HepG2 (cell line): Measurements from ENCODE around the gene TFG. TPM values are rescaled to one million over a fixed set of nuclear protein-coding genes. Genes with fewer than 3 reads are reported as not detected.
A peak's percentile ranks its signal among the peaks of the same experiment; 100 is the strongest.

ENCODE experiments used
- AGO2 ChIP-seq: fragments of 200-400 bp; formaldehyde crosslinking; optimal IDR thresholded peaks from 2 replicates; pipeline ENCODE3; 2017; ENCODE audit warnings: mild to moderate bottlenecking, low read depth, low read length, moderate library complexity
- ATF7 ChIP-seq, 2 experiments: fragments of 450-650 bp in 1 of 2; sonication (generic) in 1 of 2; formaldehyde crosslinking in 1 of 2; IDR thresholded peaks; 2 replicates each; pipeline versions ENCODE4 v1.4.0 to v1.6.1; 2016 to 2020; ENCODE audit warnings: antibody characterized with exemption in 1 of 2, mild to moderate bottlenecking in 1 of 2, missing genetic modification reagents in 1 of 2
- CCDC6 ChIP-seq: sonication (generic); formaldehyde crosslinking; IDR thresholded peaks from 2 replicates; pipeline ENCODE4 v1.8.1; 2022; ENCODE audit warnings: mild to moderate bottlenecking, missing genetic modification reagents, moderate library complexity
- DNMT3B ChIP-seq: conservative IDR thresholded peaks from 2 replicates; pipeline ENCODE4 v1.6.1; 2016; ENCODE audit warnings: missing biosample characterization, control low read depth
- MEF2D ChIP-seq: sonication (generic); formaldehyde crosslinking; IDR thresholded peaks from 2 replicates; pipeline ENCODE4 v1.5.1; 2020; ENCODE audit warnings: mild to moderate bottlenecking, missing genetic modification reagents
- NR2F6 ChIP-seq, 2 experiments: IDR thresholded peaks; 2 replicates each; pipeline ENCODE4 v1.6.1; 2016; ENCODE audit warnings: antibody characterized with exemption in 1 of 2, mild to moderate bottlenecking in 1 of 2
- PITX1 ChIP-seq: sonication (generic); formaldehyde crosslinking; IDR thresholded peaks from 2 replicates; pipeline ENCODE4 v1.5.1; 2020; ENCODE audit warnings: mild to moderate bottlenecking, missing genetic modification reagents
- POGZ ChIP-seq: sonication (generic); formaldehyde crosslinking; IDR thresholded peaks from 2 replicates; pipeline ENCODE4 v1.4.0; 2020; ENCODE audit warnings: mild to moderate bottlenecking, missing genetic modification reagents
- SALL2 ChIP-seq: sonication (generic); formaldehyde crosslinking; IDR thresholded peaks from 2 replicates; pipeline ENCODE4 v1.8.1; 2023; ENCODE audit warnings: mild to moderate bottlenecking, missing genetic modification reagents, inconsistent platforms
- YEATS4 ChIP-seq: sonication (generic); formaldehyde crosslinking; IDR thresholded peaks from 2 replicates; pipeline ENCODE4 v1.4.0; 2020; ENCODE audit warnings: missing genetic modification reagents, borderline replicate concordance
- ZFP82 ChIP-seq: sonication (generic); formaldehyde crosslinking; IDR thresholded peaks from 2 replicates; pipeline ENCODE4 v1.5.1; 2020; ENCODE audit warnings: mild to moderate bottlenecking, missing genetic modification reagents, borderline replicate concordance
- ZNF136 ChIP-seq: sonication (generic); formaldehyde crosslinking; IDR thresholded peaks from 2 replicates; pipeline ENCODE4 v1.8.1; 2022; ENCODE audit warnings: low read depth, mild to moderate bottlenecking, moderate library complexity, missing genetic modification reagents
- ZNF256 ChIP-seq: sonication (generic); formaldehyde crosslinking; conservative IDR thresholded peaks from 2 replicates; pipeline ENCODE4 v1.4.0; 2020; ENCODE audit warnings: missing genetic modification reagents
- ZNF780A ChIP-seq: sonication (generic); formaldehyde crosslinking; IDR thresholded peaks from 2 replicates; pipeline ENCODE4 v1.8.0; 2022; ENCODE audit warnings: mild to moderate bottlenecking, missing genetic modification reagents, moderate library complexity
- ZSCAN25 ChIP-seq: sonication (generic); formaldehyde crosslinking; IDR thresholded peaks from 2 replicates; pipeline ENCODE4 v1.8.0; 2022; ENCODE audit warnings: mild to moderate bottlenecking, missing genetic modification reagents
- polyA plus RNA-seq, 8 experiments: library from polyadenylated mRNA; depleted of rRNA in 3 of 8; stranded (reverse) in 7 of 8; unstranded in 1 of 8; fragments of >200 nt; fragmentation: Illumina TruSeq in 4 of 8; extraction: Trizol in 4 of 8; gene quantifications; 2 replicates each; pipeline versions ENCODE4 v1.2.1 to v1.2.3, GENCODE V29; 2011 to 2016; ENCODE audit warnings: low read depth in 4 of 8, missing spikeins in 1 of 8, mixed read lengths in 1 of 8; ENCODE audit not compliant: insufficient read depth in 1 of 8
- total RNA-seq, 5 experiments: library from RNA; depleted of rRNA; stranded (reverse); fragments of >200 nt; fragmentation: Illumina TruSeq; extraction: Trizol; gene quantifications; 2 replicates each; pipeline ENCODE4 v1.2.3, GENCODE V29; 2016; ENCODE audit warnings: low read depth in 1 of 5
- TF ChIP-seq, protein P1 (sequence below): IDR thresholded peaks from 2 replicates; pipeline ENCODE4 v1.6.1; 2016; ENCODE audit warnings: mild to moderate bottlenecking
- TF ChIP-seq, protein P2 (sequence below): sonication (generic); formaldehyde crosslinking; IDR thresholded peaks from 2 replicates; pipeline ENCODE4 v1.5.1; 2020; ENCODE audit warnings: mild to moderate bottlenecking, missing genetic modification reagents, moderate library complexity
- TF ChIP-seq, protein P3 (sequence below): sonication (generic); IDR thresholded peaks from 2 replicates; pipeline ENCODE4 v1.6.1; 2016; ENCODE audit warnings: low read depth, borderline replicate concordance
- TF ChIP-seq, protein P4 (sequence below): sonication (generic); formaldehyde crosslinking; conservative IDR thresholded peaks from 2 replicates; pipeline ENCODE4 v1.4.0; 2020; ENCODE audit warnings: missing genetic modification reagents

TFG gene
- total and polyA plus RNA-seq, 2 of the 13 experiments (the other 11 are each of a cell fraction or from before 2014, with no cell fraction given), result 53.6 to 71.7 TPM

DNA sequence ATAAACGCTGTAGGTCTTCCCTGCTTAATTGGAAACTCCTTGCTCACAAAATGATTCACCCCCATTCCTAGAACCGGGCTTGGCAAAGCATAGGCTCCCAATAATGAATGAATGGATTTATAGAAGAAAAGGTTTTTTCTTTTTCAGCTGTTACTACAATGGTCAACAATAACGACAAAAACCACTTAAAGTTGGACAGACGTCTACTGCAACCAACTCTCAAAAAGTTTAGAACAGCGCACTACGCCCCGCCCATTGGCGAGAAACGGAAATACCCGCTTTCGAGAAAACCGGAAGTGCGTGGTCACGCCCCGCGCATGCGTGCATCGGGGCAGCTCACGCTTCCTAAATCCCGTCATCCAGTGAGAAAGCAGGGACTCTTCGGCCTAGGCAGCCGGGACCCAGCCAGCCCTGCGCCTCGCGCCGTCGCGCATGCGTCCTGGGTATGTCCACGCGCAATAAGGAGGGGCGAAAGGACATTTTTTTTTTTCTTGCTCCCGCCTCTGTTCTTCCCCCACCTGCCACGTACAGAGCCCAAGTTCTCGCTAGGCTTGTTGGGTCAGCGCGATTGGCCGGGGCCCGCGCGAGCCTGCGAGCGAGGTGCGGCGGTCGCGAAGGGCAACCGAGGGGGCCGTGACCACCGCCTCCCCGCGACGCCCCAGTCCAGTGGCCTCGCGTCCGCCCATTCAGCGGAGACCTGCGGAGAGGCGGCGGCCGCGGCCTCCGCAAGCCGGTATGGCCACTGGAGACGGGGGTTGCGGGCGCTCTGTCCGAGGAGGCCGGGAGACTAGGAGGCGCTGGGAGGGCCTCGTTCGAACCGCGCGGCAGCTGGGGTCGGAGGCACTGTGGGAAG is at the start of gene TFG (continued):
- TF ChIP-seq, protein P1, sequence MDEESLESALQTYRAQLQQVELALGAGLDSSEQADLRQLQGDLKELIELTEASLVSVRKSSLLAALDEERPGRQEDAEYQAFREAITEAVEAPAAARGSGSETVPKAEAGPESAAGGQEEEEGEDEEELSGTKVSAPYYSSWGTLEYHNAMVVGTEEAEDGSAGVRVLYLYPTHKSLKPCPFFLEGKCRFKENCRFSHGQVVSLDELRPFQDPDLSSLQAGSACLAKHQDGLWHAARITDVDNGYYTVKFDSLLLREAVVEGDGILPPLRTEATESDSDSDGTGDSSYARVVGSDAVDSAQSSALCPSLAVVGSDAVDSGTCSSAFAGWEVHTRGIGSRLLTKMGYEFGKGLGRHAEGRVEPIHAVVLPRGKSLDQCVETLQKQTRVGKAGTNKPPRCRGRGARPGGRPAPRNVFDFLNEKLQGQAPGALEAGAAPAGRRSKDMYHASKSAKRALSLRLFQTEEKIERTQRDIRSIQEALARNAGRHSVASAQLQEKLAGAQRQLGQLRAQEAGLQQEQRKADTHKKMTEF, result peak; percentile 87
- peak; percentile 81 for TF ChIP-seq SALL2 (CRISPR knock-in tag)
- no peak; the same call in 1 of the 2 replicates for TF ChIP-seq CCDC6 (CRISPR knock-in tag)
- TF ChIP-seq ZNF780A (CRISPR knock-in tag), result peak; percentile 59; the same call in 1 of the 2 replicates
- TF ChIP-seq, protein P2, sequence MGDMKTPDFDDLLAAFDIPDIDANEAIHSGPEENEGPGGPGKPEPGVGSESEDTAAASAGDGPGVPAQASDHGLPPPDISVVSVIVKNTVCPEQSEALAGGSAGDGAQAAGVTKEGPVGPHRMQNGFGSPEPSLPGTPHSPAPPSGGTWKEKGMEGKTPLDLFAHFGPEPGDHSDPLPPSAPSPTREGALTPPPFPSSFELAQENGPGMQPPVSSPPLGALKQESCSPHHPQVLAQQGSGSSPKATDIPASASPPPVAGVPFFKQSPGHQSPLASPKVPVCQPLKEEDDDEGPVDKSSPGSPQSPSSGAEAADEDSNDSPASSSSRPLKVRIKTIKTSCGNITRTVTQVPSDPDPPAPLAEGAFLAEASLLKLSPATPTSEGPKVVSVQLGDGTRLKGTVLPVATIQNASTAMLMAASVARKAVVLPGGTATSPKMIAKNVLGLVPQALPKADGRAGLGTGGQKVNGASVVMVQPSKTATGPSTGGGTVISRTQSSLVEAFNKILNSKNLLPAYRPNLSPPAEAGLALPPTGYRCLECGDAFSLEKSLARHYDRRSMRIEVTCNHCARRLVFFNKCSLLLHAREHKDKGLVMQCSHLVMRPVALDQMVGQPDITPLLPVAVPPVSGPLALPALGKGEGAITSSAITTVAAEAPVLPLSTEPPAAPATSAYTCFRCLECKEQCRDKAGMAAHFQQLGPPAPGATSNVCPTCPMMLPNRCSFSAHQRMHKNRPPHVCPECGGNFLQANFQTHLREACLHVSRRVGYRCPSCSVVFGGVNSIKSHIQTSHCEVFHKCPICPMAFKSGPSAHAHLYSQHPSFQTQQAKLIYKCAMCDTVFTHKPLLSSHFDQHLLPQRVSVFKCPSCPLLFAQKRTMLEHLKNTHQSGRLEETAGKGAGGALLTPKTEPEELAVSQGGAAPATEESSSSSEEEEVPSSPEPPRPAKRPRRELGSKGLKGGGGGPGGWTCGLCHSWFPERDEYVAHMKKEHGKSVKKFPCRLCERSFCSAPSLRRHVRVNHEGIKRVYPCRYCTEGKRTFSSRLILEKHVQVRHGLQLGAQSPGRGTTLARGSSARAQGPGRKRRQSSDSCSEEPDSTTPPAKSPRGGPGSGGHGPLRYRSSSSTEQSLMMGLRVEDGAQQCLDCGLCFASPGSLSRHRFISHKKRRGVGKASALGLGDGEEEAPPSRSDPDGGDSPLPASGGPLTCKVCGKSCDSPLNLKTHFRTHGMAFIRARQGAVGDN (CRISPR knock-in tag), result peak; percentile 96
- TF ChIP-seq YEATS4 (CRISPR knock-in tag), result peak; percentile 97
- TF ChIP-seq ZFP82 (CRISPR knock-in tag), result no peak; the same call in 1 of the 2 replicates
- TF ChIP-seq AGO2, result peak; percentile 74
- no peak for TF ChIP-seq ZNF256 (CRISPR knock-in tag)
- TF ChIP-seq, protein P3, sequence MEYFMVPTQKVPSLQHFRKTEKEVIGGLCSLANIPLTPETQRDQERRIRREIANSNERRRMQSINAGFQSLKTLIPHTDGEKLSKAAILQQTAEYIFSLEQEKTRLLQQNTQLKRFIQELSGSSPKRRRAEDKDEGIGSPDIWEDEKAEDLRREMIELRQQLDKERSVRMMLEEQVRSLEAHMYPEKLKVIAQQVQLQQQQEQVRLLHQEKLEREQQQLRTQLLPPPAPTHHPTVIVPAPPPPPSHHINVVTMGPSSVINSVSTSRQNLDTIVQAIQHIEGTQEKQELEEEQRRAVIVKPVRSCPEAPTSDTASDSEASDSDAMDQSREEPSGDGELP, result no peak; the same call in 1 of the 2 replicates
- no peak for TF ChIP-seq ATF7 (IDR thresholded peaks at IDR 0.05)
- TF ChIP-seq ATF7 (CRISPR knock-in tag; IDR thresholded peaks at IDR 0.05), result no peak
- TF ChIP-seq DNMT3B (CRISPR knock-in tag), result no peak
- TF ChIP-seq ZSCAN25 (CRISPR knock-in tag), result 0 out of 2 replicates have a peak, but pooled peaks have one; percentile 23
- no peak for TF ChIP-seq NR2F6 (IDR thresholded peaks at IDR 0.05)
- TF ChIP-seq NR2F6 (CRISPR knock-in tag; IDR thresholded peaks at IDR 0.05), result peak; percentile 9; the same call in 1 of the 2 replicates
- peak; percentile 62; the same call in 1 of the 2 replicates for TF ChIP-seq PITX1 (CRISPR knock-in tag)
- TF ChIP-seq MEF2D, result no peak
- no peak for TF ChIP-seq ZNF136 (CRISPR knock-in tag)
- TF ChIP-seq, protein P4, sequence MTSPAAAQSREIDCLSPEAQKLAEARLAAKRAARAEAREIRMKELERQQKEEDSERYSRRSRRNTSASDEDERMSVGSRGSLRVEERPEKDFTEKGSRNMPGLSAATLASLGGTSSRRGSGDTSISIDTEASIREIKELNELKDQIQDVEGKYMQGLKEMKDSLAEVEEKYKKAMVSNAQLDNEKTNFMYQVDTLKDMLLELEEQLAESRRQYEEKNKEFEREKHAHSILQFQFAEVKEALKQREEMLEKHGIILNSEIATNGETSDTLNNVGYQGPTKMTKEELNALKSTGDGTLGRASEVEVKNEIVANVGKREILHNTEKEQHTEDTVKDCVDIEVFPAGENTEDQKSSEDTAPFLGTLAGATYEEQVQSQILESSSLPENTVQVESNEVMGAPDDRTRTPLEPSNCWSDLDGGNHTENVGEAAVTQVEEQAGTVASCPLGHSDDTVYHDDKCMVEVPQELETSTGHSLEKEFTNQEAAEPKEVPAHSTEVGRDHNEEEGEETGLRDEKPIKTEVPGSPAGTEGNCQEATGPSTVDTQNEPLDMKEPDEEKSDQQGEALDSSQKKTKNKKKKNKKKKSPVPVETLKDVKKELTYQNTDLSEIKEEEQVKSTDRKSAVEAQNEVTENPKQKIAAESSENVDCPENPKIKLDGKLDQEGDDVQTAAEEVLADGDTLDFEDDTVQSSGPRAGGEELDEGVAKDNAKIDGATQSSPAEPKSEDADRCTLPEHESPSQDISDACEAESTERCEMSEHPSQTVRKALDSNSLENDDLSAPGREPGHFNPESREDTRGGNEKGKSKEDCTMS, result no peak
- peak; percentile 95 for TF ChIP-seq POGZ (CRISPR knock-in tag)
